Mononuclear cell (primary cell): ENCODE measurements around the gene STX2. TPM values are rescaled to one million over a fixed set of nuclear protein-coding genes. Genes with fewer than 3 reads are reported as not detected.
"Not testable (repeated sequence)": the region's sequence is repeated elsewhere in the genome, so short reads cannot be mapped to it uniquely, and the experiment has no call there.

Experiments
- H3K27me3 ChIP-seq: 2 replicates; pipeline ENCODE4 v1.6.0; 2011; ENCODE audit warnings: low read length, control low read depth; ENCODE audit not compliant: insufficient read depth
- H3K4me1 ChIP-seq: 2 replicates; pipeline ENCODE4 v1.5.1; 2011; ENCODE audit warnings: mild to moderate bottlenecking, low read length, control low read depth; ENCODE audit not compliant: insufficient read depth
- H3K4me3 ChIP-seq: 2 replicates; pipeline ENCODE4 v1.5.1; 2011; ENCODE audit warnings: mild to moderate bottlenecking, low read length, moderate library complexity
- H3K9me3 ChIP-seq: 2 replicates; pipeline ENCODE4 v1.5.1; 2011; ENCODE audit warnings: low read depth, mild to moderate bottlenecking, control low read depth, low read length
- total RNA-seq: library from RNA; depleted of rRNA; stranded (reverse); fragments of >200 nt; gene quantifications from one replicate; pipeline ENCODE4 v1.2.3, GENCODE V29; 2012

The STX2 gene
- total RNA-seq, 1 donor = 18.1 TPM

DNA sequence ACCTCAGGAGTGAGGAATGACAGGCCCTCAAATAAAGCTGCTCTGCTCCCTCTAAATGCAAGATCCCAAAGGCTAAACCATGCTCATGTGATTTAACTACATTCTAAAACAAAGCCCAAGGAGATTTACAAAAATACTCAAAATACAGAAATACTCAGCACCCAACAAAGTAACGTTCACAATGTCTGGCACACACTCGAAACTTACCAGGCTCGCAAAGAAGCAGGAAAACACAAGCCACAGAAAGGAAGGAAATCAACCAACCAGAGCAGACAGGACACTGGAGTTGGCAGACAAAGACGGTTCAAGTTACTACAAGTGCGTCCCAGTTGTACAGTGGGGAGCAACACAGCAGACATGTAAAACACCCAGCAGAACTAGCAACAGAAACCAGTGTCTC lies 33.4 kb downstream of the STX2 start:
- H3K4me1 ChIP-seq = no peaks in the 10 kb centered on the region
- H3K9me3 ChIP-seq = no peaks in the 10 kb centered on the region
- no peak overlapping the region for H3K4me3 ChIP-seq
- no peaks in the 10 kb centered on the region for H3K27me3 ChIP-seq

GRCh38 chr12:130804216-130804615 lies 34.8 kb downstream of the STX2 start:
- no peaks in the 10 kb centered on the region for H3K27me3 ChIP-seq
- no peaks in the 10 kb centered on the region for H3K4me1 ChIP-seq
- H3K4me3 ChIP-seq = no peak overlapping the region
- no peaks in the 10 kb centered on the region for H3K9me3 ChIP-seq

- Histone ChIP-seq H3K27me3 (no peaks in the 10 kb centered on the region), H3K4me1 (no peaks in the 10 kb centered on the region), H3K4me3 (no peak overlapping the region), H3K9me3 (no peaks in the 10 kb centered on the region)
Measured at GRCh38 chr12:130803702-130804101, 35.3 kb downstream of the STX2 start.

DNA sequence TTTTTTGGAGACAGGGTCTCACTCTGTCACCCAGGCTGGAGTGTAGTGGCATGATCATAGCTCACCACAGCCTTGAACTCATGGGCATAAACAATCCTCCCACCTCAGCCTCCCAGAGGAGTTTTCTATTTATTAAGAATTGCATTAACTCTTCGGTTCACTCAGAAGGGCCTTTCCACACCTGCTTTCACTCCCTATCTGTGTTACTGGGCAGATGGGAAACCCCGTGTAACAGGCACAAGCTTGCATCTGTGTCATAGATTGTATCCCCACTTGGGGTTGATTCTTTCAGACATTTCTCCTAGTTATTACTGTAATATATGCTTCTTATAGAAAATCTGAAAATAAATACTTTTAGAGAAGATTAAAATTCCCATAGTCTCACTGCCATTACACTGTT lies 38.7 kb downstream of the STX2 start:
- H3K9me3 ChIP-seq = no peaks in the 10 kb centered on the region
- H3K27me3 ChIP-seq = no peaks in the 10 kb centered on the region
- no peaks in the 10 kb centered on the region for H3K4me1 ChIP-seq
- no peak overlapping the region for H3K4me3 ChIP-seq

DNA sequence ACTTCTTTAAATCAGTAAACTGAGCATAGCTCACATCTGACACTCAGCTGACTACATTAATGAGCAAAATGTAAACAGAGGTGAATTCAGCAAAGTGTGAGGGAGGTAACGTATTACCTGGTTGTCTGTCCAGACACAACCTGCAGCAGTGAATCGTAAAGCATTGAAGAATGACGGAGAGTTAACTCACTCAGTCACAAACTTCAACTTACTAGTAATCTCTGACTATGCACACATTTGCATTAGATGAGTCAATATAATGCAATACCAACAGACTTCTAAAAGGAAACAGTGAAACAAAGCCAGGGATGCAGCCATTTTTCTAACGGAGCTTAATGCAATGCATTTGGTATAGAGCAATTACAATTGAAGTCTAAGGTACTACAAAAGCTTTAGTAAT lies 40.0 kb downstream of the STX2 start:
- no peaks in the 10 kb centered on the region for H3K27me3 ChIP-seq
- H3K4me3 ChIP-seq = no peak overlapping the region
- no peaks in the 10 kb centered on the region for H3K4me1 ChIP-seq
- H3K9me3 ChIP-seq = no peaks in the 10 kb centered on the region

- Histone ChIP-seq H3K4me1 (no peaks in the 10 kb centered on the region), H3K4me3 (no peak overlapping the region), H3K9me3 (no peaks in the 10 kb centered on the region), H3K27me3 (no peaks in the 10 kb centered on the region)
Measured at GRCh38 chr12:130796985-130797686, 41.9 kb downstream of the STX2 start.

DNA sequence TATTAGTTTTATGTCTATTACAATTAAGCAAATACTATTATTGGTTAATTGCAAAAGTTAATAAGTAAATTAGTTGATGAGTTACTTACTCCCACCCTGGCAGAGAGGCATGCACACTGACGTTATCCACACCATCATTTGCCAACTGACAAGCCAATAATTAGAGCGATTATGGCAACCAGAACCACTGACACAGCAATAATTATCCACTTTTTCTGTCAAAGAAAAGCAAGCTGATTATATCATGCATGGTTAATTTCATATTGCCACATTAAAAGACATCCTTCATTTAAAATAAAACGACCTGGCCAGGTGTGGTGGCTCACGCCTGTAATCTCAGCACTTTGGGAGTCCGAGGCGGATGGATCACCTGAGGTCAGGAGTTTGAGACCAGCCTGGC lies 43.1 kb downstream of the STX2 start:
- Histone ChIP-seq H3K9me3 (no peaks in the 10 kb centered on the region), H3K4me1 (no peaks in the 10 kb centered on the region), H3K27me3 (no peaks in the 10 kb centered on the region), H3K4me3 (no peak overlapping the region)

DNA sequence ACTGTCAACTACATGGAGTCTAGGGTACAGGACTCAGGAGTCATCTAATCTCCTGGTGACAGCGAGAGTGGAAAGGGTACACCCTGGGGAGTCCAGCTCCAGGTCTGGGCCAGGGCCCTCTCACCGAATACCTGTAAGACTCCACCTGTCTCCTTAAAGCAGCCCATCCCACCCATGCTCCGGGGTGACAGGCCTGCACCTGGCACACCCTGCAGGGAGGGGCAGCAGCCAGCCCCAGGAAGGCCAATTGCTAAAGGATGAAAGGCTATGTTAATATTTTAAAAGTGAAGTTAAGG lies 45.5 kb downstream of the STX2 start:
- no peak overlapping the region for H3K4me3 ChIP-seq
- no peaks in the 10 kb centered on the region for H3K4me1 ChIP-seq
- H3K27me3 ChIP-seq = no peaks in the 10 kb centered on the region
- no peaks in the 10 kb centered on the region for H3K9me3 ChIP-seq

DNA sequence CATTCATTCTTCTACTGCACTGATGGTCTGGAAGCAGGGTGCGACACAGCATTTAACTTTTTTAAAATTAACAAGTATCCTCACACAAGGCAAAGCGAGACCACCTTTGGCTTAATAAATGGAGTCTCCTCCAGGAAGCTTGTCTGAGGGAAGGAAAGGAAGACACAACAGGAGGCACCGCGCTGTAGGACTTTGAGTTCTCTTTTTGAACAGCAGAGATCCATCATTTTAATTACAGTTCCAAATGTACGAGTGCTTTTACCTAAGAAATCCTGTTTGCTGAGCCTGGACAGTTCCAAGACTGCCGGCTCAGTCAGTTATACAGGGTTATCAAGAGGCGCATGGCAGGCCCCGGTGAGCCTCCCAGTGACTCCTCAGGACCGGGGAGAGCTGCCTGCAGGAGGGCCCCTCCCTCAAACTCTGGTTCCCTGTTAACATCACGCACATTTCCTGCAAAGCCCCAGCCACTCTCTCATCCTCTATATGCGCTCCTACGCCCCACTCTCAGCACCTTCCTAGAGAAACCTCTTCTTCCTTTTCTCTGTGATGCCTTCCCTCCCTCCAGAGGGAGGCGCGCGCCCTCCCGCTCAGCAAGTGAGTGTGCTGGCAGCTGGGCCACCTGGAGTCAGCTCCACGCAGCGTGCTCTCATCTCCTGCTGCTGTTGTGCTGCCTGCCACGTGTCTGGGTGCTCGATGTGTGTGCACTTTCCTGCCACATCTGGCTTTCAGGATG lies 46.1 kb downstream of the STX2 start:
- H3K4me1 ChIP-seq = no peaks in the 10 kb centered on the region
- no peaks in the 10 kb centered on the region for H3K9me3 ChIP-seq
- H3K27me3 ChIP-seq = no peaks in the 10 kb centered on the region
- no peak overlapping the region for H3K4me3 ChIP-seq

GRCh38 chr12:130791629-130792028 lies 47.4 kb downstream of the STX2 start:
- Histone ChIP-seq H3K27me3 (no peaks in the 10 kb centered on the region), H3K9me3 (no peaks in the 10 kb centered on the region), H3K4me3 (no peak overlapping the region), H3K4me1 (no peaks in the 10 kb centered on the region)

DNA sequence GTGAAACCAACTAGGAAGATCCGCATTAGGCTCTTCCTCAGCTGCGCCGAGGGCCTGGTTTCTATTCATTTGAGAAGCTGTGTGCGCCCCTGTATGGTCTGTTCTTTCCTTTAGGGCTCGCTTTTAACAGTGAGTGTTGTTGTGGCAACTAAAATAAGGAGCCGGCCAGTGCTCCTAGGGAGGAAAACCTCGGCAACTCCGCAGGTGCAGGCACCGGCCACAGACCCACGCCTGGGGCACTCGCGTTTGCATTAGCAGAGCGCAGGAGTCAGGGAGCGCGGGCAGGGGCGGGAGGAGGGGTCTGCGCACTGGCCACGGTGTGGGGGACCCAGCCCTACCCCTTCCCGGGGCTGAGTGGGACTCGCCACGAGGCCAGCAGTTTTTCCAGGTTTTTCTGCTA lies 50.5 kb downstream of the STX2 start:
- Histone ChIP-seq H3K4me1 (no peaks in the 10 kb centered on the region), H3K4me3 (no peak overlapping the region), H3K27me3 (no peaks in the 10 kb centered on the region), H3K9me3 (peaks cover 9% of the 10 kb centered on the region)

DNA sequence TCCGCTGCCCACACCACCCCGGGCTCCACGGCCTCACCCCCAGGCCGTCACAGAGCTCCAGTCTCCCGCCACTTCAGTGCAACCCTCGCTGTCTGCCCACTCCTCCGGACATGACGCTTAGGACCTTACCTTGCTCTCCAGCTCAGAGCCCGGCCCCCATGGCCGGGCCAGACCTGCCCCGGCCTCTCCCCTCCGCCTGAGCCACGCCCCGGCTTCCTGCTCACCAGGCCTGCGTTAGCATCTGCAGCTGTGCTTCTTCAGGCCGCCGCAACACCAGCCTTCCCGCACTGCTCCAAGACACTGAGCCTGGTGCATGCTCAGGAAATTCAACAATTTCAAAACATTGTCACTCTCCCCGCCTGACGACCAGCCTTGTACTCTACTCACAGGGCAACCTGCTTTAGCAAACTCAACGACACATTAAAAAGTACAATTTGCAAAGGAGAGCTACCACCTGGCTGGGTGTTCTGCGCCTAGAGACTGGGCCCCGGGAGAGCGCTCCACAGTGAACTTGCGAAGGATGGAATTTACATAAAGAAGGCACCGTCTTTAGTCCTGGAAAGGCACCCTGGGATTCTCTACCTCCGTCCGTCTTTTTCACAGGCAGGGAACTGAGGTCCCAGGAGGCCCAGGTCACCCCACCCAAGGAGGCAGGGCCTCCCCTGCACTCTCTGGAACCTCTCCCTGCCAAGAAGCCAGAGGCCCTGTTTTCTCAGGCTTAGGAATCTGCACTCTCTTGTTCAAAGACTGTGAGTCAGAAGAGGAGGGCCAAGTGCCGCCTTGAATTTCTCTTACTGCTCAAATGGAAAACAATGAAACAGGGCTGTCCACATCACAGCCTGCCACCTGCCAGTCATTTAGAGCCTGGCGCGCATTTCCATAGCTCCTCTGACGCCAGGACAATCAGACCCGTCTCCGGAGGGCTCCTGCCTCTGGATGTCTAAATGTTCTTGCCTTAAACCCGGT lies 51.3 kb downstream of the STX2 start:
- Histone ChIP-seq H3K9me3 (peaks cover 9% of the 10 kb centered on the region), H3K4me1 (no peaks in the 10 kb centered on the region), H3K27me3 (no peaks in the 10 kb centered on the region), H3K4me3 (no peak overlapping the region)

DNA sequence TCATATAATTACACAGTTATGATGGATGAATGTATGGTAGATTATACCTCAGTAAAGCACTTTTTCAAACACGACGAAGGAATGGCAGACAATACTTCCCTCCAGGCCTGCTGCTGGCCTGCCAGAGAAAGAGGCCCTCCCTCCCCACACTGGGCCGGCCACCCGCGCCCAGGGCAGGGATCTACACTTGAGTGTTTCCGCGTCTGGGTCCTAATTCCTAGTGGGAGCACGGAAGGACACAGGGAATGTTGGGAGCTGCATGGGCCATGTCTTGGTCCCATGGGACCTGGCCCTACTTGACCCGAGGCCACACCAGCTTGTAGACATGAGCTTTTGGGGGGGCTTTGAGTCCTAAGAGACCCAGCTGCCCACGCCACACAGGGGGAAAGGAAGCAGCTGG lies 52.0 kb downstream of the STX2 start:
- no peaks in the 10 kb centered on the region for H3K27me3 ChIP-seq
- peaks cover 9% of the 10 kb centered on the region for H3K9me3 ChIP-seq
- H3K4me1 ChIP-seq = no peaks in the 10 kb centered on the region
- no peak overlapping the region for H3K4me3 ChIP-seq

GRCh38 chr12:130783110-130783715 lies 55.8 kb downstream of the STX2 start:
- H3K27me3 ChIP-seq = no peaks in the 10 kb centered on the region
- no peaks in the 10 kb centered on the region for H3K4me1 ChIP-seq
- no peak overlapping the region for H3K4me3 ChIP-seq
- H3K9me3 ChIP-seq = peaks cover 9% of the 10 kb centered on the region

DNA sequence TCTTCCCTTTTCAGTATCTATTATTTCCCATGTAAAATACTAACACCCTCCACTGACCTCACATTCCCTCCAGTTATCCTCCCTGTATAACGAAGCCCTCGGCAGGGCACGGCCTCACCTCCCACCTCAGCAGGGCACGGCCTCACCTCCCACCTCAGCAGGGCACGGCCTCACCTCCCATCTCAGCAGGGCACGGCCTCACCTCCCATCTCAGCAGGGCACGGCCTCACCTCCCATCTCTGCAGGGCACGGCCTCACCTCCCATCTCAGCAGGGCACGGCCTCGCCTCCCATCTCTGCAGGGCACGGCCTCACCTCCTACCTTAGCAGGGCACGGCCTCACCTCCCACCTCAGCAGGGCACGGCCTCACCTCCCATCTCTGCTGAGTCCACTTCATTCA lies 56.8 kb downstream of the STX2 start:
- H3K4me1 ChIP-seq, H3K27me3 ChIP-seq: not testable (repeated sequence)

More for the DNA sequence above, 56.8 kb downstream of the STX2 start:
- not testable (repeated sequence) for H3K4me3 ChIP-seq, H3K9me3 ChIP-seq
